Vagina (tissue), 2 donors: ENCODE results near the gene CFB.

ENCODE experiments used
- POLR2A ChIP-seq, 2 donors: fragments of 450-650 bp; IDR thresholded peaks; one replicate each; pipeline ENCODE4 v1.6.1; 2017; ENCODE audit warnings: antibody characterized with exemption in 2 of 2, mild to moderate bottlenecking in 2 of 2, moderate library complexity in 2 of 2
- TF ChIP-seq, protein P1 (sequence below), 3 experiments: fragments of 450-650 bp in 2 of 3; fragments of 200-600 bp in 1 of 3; sonication (generic) in 1 of 3; IDR thresholded peaks; one replicate each; pipeline ENCODE4 v1.5.1; 2017 to 2019; ENCODE audit warnings: antibody characterized with exemption in 3 of 3, mild to moderate bottlenecking in 2 of 3, moderate library complexity in 2 of 3

GRCh38 chr6:31948306-31948705 is 2.4 kb downstream of the CFB start:
- TF ChIP-seq, protein P1, sequence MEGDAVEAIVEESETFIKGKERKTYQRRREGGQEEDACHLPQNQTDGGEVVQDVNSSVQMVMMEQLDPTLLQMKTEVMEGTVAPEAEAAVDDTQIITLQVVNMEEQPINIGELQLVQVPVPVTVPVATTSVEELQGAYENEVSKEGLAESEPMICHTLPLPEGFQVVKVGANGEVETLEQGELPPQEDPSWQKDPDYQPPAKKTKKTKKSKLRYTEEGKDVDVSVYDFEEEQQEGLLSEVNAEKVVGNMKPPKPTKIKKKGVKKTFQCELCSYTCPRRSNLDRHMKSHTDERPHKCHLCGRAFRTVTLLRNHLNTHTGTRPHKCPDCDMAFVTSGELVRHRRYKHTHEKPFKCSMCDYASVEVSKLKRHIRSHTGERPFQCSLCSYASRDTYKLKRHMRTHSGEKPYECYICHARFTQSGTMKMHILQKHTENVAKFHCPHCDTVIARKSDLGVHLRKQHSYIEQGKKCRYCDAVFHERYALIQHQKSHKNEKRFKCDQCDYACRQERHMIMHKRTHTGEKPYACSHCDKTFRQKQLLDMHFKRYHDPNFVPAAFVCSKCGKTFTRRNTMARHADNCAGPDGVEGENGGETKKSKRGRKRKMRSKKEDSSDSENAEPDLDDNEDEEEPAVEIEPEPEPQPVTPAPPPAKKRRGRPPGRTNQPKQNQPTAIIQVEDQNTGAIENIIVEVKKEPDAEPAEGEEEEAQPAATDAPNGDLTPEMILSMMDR (IDR thresholded peaks at IDR 0.05), result no peak
- no peak for TF ChIP-seq POLR2A (IDR thresholded peaks at IDR 0.05)
